ENCODE results near the gene GPR108. TPM values are rescaled to one million over a fixed set of nuclear protein-coding genes. Genes with fewer than 3 reads are reported as not detected.

GPR108 gene
- polyA plus RNA-seq, 3 donors: 90.9 to 147 (median 129) TPM

GRCh38 chr19:6725513-6726231, 11.7 kb downstream of the GPR108 start:
- Histone ChIP-seq H3K4me2 (replicated peaks; ENCODE audit: extremely low read depth, low read length, poor library complexity, severe bottlenecking) (no peak overlapping the region), H3K79me2 (ENCODE audit: insufficient read depth, low read length) (no peaks in the 10 kb centered on the region), H4K20me1 (ENCODE audit: insufficient read depth, low read length) (no peaks in the 10 kb centered on the region), H3K36me3 (replicated peaks in 1 of 2; ENCODE audit: control insufficient read depth in 1 of 2, insufficient read depth in 2 of 2, low read length in 2 of 2) (no peaks in the 10 kb centered on the region), H3K27me3 (ENCODE audit: control insufficient read depth in 2 of 2, insufficient read depth in 2 of 2, low read length in 2 of 2) (no peaks in the 10 kb centered on the region), H3K4me1 (ENCODE audit: control insufficient read depth in 1 of 2, insufficient read depth in 2 of 2, low read length in 2 of 2) (peaks cover 76 to 83% of the 10 kb centered on the region in 2 donors), H3K9me3 (replicated peaks in 1 of 2; ENCODE audit: control insufficient read depth in 1 of 2, insufficient read depth in 1 of 2, low read length in 2 of 2) (no peaks in the 10 kb centered on the region), H3K27ac (ENCODE audit: low read depth in 1 of 2, low read length in 2 of 2) (no peak overlapping the region), H3K4me3 (replicated peaks in 1 of 3; ENCODE audit: low read depth in 2 of 3, low read length in 3 of 3) (no peak overlapping the region), H2AFZ (ENCODE audit: insufficient read depth, low read depth, low read length, poor library complexity, severe bottlenecking) (no peak overlapping the region), H3K9ac (ENCODE audit: insufficient read depth, low read length, poor library complexity, severe bottlenecking) (no peak overlapping the region)
- intact Hi-C loops (cut with micrococcal nuclease): no loop called here
- H3K4me1 Mint-ChIP-seq: peaks cover 74% of the 10 kb centered on the region
- peaks cover 5 to 14% of the 10 kb centered on the region in 2 donors for H3K36me3 Mint-ChIP-seq
- no peak overlapping the region for H3K4me3 Mint-ChIP-seq
- H3K27ac Mint-ChIP-seq: no peak overlapping the region
- no peak for DNase-seq
- peaks cover 1 to 5% (median 5%) of the 10 kb centered on the region in 3 donors for H3K27me3 Mint-ChIP-seq (ENCODE audit: low read depth in 3 of 3)
- no peak for TF ChIP-seq CTCF (IDR thresholded peaks at IDR 0.05)
- 93% methylated on average over 7 of the region's 16 CpGs for WGBS (ENCODE audit: insufficient coverage)
- H3K9me3 Mint-ChIP-seq: peaks cover 0 to 4% (median 0%) of the 10 kb centered on the region in 7 donors

- H3K4me3 ChIP-seq (replicated peaks in 1 of 3; ENCODE audit: low read depth in 2 of 3, low read length in 3 of 3): no peak overlapping the region
- H3K9me3 ChIP-seq (replicated peaks in 1 of 2; ENCODE audit: control insufficient read depth in 1 of 2, insufficient read depth in 1 of 2, low read length in 2 of 2): no peaks in the 10 kb centered on the region
- H3K27me3 ChIP-seq (ENCODE audit: control insufficient read depth in 2 of 2, insufficient read depth in 2 of 2, low read length in 2 of 2): no peaks in the 10 kb centered on the region
- H3K27me3 Mint-ChIP-seq (ENCODE audit: low read depth in 3 of 3): peaks cover 3 to 6% (median 5%) of the 10 kb centered on the region in 3 donors
- peaks cover 80 to 85% of the 10 kb centered on the region in 2 donors for H3K4me1 ChIP-seq (ENCODE audit: control insufficient read depth in 1 of 2, insufficient read depth in 2 of 2, low read length in 2 of 2)
- no peak overlapping the region for H3K9ac ChIP-seq (ENCODE audit: insufficient read depth, low read length, poor library complexity, severe bottlenecking)
- no peaks in the 10 kb centered on the region for H3K36me3 ChIP-seq (replicated peaks in 1 of 2; ENCODE audit: control insufficient read depth in 1 of 2, insufficient read depth in 2 of 2, low read length in 2 of 2)
- H4K20me1 ChIP-seq (ENCODE audit: insufficient read depth, low read length): no peaks in the 10 kb centered on the region
- peaks cover 4 to 9% of the 10 kb centered on the region in 2 donors for H3K36me3 Mint-ChIP-seq
- no peak for TF ChIP-seq CTCF (IDR thresholded peaks at IDR 0.05)
- intact Hi-C loops (cut with micrococcal nuclease): loop anchor here in 1 of 2 donors (5.0 kb wide), 1 partner anchor 38 kb away; no protein-coding TSS in a partner anchor
- H3K27ac Mint-ChIP-seq: no peak overlapping the region
- H2AFZ ChIP-seq (ENCODE audit: insufficient read depth, low read depth, low read length, poor library complexity, severe bottlenecking): no peak overlapping the region
- H3K4me1 Mint-ChIP-seq: peaks cover 82% of the 10 kb centered on the region
- no peak for DNase-seq
- peaks cover 0 to 4% (median 0%) of the 10 kb centered on the region in 7 donors for H3K9me3 Mint-ChIP-seq
- no peaks in the 10 kb centered on the region for H3K79me2 ChIP-seq (ENCODE audit: insufficient read depth, low read length)
- WGBS (ENCODE audit: insufficient coverage): 90% methylated on average over 13 of the region's 15 CpGs
- no peak overlapping the region for H3K4me2 ChIP-seq (replicated peaks; ENCODE audit: extremely low read depth, low read length, poor library complexity, severe bottlenecking)
- no peak overlapping the region for H3K27ac ChIP-seq (ENCODE audit: low read depth in 1 of 2, low read length in 2 of 2)
- H3K4me3 Mint-ChIP-seq: peak overlapping the region in 1 of 2 donors; percentile 39
Measured at GRCh38 chr19:6724631-6725492, 12.5 kb downstream of the GPR108 start.

Measured in CD14-positive monocyte (primary cell).